Measurements from ENCODE around the gene ARCN1.

DNA sequence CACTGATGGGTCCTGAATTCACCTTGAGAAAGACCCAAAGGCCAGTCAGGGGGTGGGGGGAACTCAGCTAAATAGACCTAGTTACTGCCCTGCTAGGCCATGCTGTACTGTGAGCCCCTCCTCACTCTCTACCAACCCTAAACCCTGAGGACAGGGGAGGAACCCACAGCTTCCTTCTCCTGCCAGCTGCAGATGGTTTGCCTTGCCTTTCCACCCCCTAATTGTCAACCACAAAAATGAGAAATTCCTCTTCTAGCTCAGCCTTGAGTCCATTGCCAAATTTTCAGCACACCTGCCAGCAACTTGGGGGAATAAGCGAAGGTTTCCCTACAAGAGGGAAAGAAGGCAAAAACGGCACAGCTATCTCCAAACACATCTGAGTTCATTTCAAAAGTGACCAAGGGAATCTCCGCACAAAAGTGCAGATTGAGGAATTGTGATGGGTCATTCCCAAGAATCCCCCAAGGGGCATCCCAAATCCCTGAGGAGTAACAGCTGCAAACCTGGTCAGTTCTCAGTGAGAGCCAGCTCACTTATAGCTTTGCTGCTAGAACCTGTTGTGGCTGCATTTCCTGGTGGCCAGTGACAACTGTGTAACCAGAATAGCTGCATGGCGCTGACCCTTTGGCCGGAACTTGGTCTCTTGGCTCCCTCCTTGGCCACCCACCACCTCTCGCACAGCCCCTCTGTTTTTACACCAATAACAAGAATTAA lies 47.3 kb upstream of the ARCN1 start:
- TF ChIP-seq, protein P1, sequence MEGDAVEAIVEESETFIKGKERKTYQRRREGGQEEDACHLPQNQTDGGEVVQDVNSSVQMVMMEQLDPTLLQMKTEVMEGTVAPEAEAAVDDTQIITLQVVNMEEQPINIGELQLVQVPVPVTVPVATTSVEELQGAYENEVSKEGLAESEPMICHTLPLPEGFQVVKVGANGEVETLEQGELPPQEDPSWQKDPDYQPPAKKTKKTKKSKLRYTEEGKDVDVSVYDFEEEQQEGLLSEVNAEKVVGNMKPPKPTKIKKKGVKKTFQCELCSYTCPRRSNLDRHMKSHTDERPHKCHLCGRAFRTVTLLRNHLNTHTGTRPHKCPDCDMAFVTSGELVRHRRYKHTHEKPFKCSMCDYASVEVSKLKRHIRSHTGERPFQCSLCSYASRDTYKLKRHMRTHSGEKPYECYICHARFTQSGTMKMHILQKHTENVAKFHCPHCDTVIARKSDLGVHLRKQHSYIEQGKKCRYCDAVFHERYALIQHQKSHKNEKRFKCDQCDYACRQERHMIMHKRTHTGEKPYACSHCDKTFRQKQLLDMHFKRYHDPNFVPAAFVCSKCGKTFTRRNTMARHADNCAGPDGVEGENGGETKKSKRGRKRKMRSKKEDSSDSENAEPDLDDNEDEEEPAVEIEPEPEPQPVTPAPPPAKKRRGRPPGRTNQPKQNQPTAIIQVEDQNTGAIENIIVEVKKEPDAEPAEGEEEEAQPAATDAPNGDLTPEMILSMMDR (conservative IDR thresholded peaks at IDR 0.05; ENCODE audit: low read depth, low read length): no peak
- no peak for TF ChIP-seq EZH2 (IDR thresholded peaks at IDR 0.05; ENCODE audit: low read length, unreplicated experiment)
